Measurements from ENCODE around the gene OAF. TPM values are rescaled to one million over a fixed set of nuclear protein-coding genes. Genes with fewer than 3 reads are reported as not detected.
"Not testable (repeated sequence)": the region's sequence is repeated elsewhere in the genome, so short reads cannot be mapped to it uniquely, and the experiment has no call there.

Gene OAF
- total and polyA plus RNA-seq, 10 donors, result 10.6 to 148 (median 73.6) TPM

GRCh38 chr11:120273432-120273831 lies 62.6 kb downstream of the OAF start:
- H3K36me3 ChIP-seq, result no peaks in the 10 kb centered on the region
- TF ChIP-seq POLR2A (IDR thresholded peaks at IDR 0.05), result no peak
- no peak for TF ChIP-seq CTCF (IDR thresholded peaks at IDR 0.05 in 8 of 11, conservative IDR thresholded peaks at IDR 0.05 in 3 of 11)
- TF ChIP-seq POLR2AphosphoS5 (IDR thresholded peaks at IDR 0.05), result no peak
- no peak overlapping the region for H3K27ac ChIP-seq
- intact Hi-C loops (cut with DNase I; ENCODE audit: low total_unique reads), result no loop called here
- H3K27me3 ChIP-seq (replicated peaks in 1 of 7), result peaks cover 0 to 31% (median 0%) of the 10 kb centered on the region in 7 donors
- 78 to 94% (median 88%) methylated on average over 2 of the region's 2 CpGs for WGBS, 5 donors
- no peak for DNase-seq
- no peaks in the 10 kb centered on the region for H3K9me3 ChIP-seq
- no peaks in the 10 kb centered on the region for H3K4me1 ChIP-seq
- H3K4me3 ChIP-seq, result no peak overlapping the region

- H3K36me3 ChIP-seq; H3K27ac ChIP-seq; DNase-seq; H3K4me1 ChIP-seq; intact Hi-C loops (cut with DNase I; ENCODE audit: low total_unique reads); H3K9me3 ChIP-seq; H3K4me3 ChIP-seq: not testable (repeated sequence)
- WGBS, 5 donors, result 80 to 97% (median 92%) methylated on average over 2 of the region's 2 CpGs
- H3K27me3 ChIP-seq (replicated peaks in 1 of 7), result peaks cover 0 to 26% (median 0%) of the 10 kb centered on the region in 7 donors
Observed at GRCh38 chr11:120273956-120274355, 63.1 kb downstream of the OAF start.

GRCh38 chr11:120279502-120279901 lies 68.7 kb downstream of the OAF start:
- Histone ChIP-seq H3K27ac (no peak overlapping the region), H3K4me1 (peaks cover 0 to 8% (median 0%) of the 10 kb centered on the region in 6 donors), H3K36me3 (no peaks in the 10 kb centered on the region), H3K4me3 (no peak overlapping the region), H3K9me3 (no peaks in the 10 kb centered on the region), H3K27me3 (replicated peaks in 1 of 7) (peaks cover 0 to 8% (median 0%) of the 10 kb centered on the region in 7 donors)
- TF ChIP-seq POLR2AphosphoS5 (IDR thresholded peaks at IDR 0.05) (no peak), CTCF (IDR thresholded peaks at IDR 0.05 in 8 of 11, conservative IDR thresholded peaks at IDR 0.05 in 3 of 11) (no peak)
- WGBS, 5 donors, result 89 to 95% (median 91%) methylated on average over 5 of the region's 5 CpGs
- intact Hi-C loops (cut with DNase I; ENCODE audit: low total_unique reads), result no loop called here
- no peak for DNase-seq

Other genes starting within 250 kb of the OAF start
- gene TRIM29, start 72.9 kb upstream of the OAF start, total RNA-seq, result 1 to 10 TPM in 2 of 7 donors, under 1 TPM in 1, not detected in 4; 0.81 to 2.0 (median 1.2) TPM
- gene TRIM29, start 72.9 kb upstream of the OAF start, polyA plus RNA-seq, result under 1 TPM; 0.03 to 0.64 (median 0.20) TPM
- under 1 TPM in 3 of 7 donors, not detected in 4; 0.22 to 0.27 (median 0.26) TPM for gene POU2F3, start 29.1 kb downstream of the OAF start, total RNA-seq
- under 1 TPM; 0.04 to 0.16 (median 0.05) TPM for gene POU2F3, start 29.1 kb downstream of the OAF start, polyA plus RNA-seq
- gene TLCD5, start 114.3 kb downstream of the OAF start, total RNA-seq, result 1 to 10 TPM; 3.1 to 6.6 (median 4.7) TPM
- 1 to 10 TPM in 2 of 3 donors, under 1 TPM in 1; 0.93 to 1.6 (median 1.4) TPM for gene TLCD5, start 114.3 kb downstream of the OAF start, polyA plus RNA-seq
- 100 to 1,000 TPM in 3 of 7 donors, 10 to 100 TPM in 4; 80.0 to 122 (median 96.0) TPM for gene ARHGEF12, start 125.4 kb downstream of the OAF start, total RNA-seq
- 10 to 100 TPM in 1 of 3 donors, 1 to 10 TPM in 2; 5.6 to 11.8 (median 5.7) TPM for gene ARHGEF12, start 125.4 kb downstream of the OAF start, polyA plus RNA-seq

All from spleen (tissue), 11 donors.